GM13977 (cell line): ENCODE data around the gene MCUR1.

ENCODE experiments used
- DNase-seq: peaks from one replicate; pipeline ENCODE4 v3.0.0; 2012; ENCODE audit warnings: low spot score
- in situ Hi-C: fragments of 300-500 bp; cut with MboI; formaldehyde crosslinking; loops from one replicate; pipeline ENCODE4 v1.12.0; 2022; ENCODE audit warnings: low sequenced_read_pairs, low pct_unique_long_range_greater_than_20kb, mixed read lengths, inconsistent platforms; ENCODE audit not compliant: unreplicated experiment
- TF ChIP-seq, protein P1 (sequence below): IDR thresholded peaks from 2 replicates; pipeline ENCODE4 v1.5.1; 2012; ENCODE audit warnings: mild to moderate bottlenecking, control low read depth; ENCODE audit not compliant: insufficient read depth; ENCODE audit errors: extremely low read depth, missing control alignments

MCUR1 gene

DNA sequence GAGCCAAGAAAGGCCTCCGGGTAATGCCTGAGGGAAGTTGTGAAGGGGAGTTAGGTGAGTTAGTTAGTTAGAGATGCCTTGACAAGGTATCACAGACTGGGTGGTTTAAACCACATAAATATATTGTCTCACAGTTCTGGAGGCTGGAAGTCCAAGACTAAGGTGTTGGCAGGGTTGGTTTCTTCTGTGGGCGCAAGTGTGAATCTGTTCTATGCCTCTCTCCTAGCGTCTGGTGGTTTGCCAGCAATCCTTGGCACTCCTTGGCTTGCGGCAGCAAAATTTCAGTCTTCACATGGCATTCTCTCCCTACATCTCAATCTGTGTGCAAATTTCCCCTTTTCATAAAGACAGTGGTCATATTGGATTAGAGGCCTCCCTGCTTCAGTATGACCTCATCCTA is 73.0 kb downstream of the MCUR1 start:
- in situ Hi-C loops: no loop called here
- TF ChIP-seq, protein P1, sequence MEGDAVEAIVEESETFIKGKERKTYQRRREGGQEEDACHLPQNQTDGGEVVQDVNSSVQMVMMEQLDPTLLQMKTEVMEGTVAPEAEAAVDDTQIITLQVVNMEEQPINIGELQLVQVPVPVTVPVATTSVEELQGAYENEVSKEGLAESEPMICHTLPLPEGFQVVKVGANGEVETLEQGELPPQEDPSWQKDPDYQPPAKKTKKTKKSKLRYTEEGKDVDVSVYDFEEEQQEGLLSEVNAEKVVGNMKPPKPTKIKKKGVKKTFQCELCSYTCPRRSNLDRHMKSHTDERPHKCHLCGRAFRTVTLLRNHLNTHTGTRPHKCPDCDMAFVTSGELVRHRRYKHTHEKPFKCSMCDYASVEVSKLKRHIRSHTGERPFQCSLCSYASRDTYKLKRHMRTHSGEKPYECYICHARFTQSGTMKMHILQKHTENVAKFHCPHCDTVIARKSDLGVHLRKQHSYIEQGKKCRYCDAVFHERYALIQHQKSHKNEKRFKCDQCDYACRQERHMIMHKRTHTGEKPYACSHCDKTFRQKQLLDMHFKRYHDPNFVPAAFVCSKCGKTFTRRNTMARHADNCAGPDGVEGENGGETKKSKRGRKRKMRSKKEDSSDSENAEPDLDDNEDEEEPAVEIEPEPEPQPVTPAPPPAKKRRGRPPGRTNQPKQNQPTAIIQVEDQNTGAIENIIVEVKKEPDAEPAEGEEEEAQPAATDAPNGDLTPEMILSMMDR: no peak

More for the DNA sequence above, 73.0 kb downstream of the MCUR1 start:
- DNase-seq: no peak
